ENCODE measurements around the gene NKAIN2. TPM values are rescaled to one million over a fixed set of nuclear protein-coding genes. Genes with fewer than 3 reads are reported as not detected.

The NKAIN2 gene
- total and polyA plus RNA-seq, 7 donors: under 0.01 to 4.4 (median 0.75) TPM; not detected in 1

GRCh38 chr6:124671324-124671723 is 867.7 kb downstream of the NKAIN2 start:
- Histone ChIP-seq H3K9me3 (peaks cover 0 to 7% (median 0%) of the 10 kb centered on the region in 4 donors), H3K27me3 (no peaks in the 10 kb centered on the region), H3K36me3 (no peaks in the 10 kb centered on the region), H3K27ac (no peak overlapping the region), H3K4me3 (no peak overlapping the region), H3K4me1 (no peaks in the 10 kb centered on the region)
- intact Hi-C loops (cut with DNase I): no loop called here
- TF ChIP-seq CTCF (IDR thresholded peaks at IDR 0.05) (no peak), EP300 (IDR thresholded peaks at IDR 0.05) (no peak), POLR2AphosphoS5 (IDR thresholded peaks at IDR 0.05) (no peak), POLR2A (IDR thresholded peaks at IDR 0.05) (no peak)
- DNase-seq: no peak

GRCh38 chr6:124674042-124674441 is 870.4 kb downstream of the NKAIN2 start:
- H3K27ac ChIP-seq: no peak overlapping the region
- DNase-seq: no peak

GRCh38 chr6:124676033-124676432 is 872.4 kb downstream of the NKAIN2 start:
- Histone ChIP-seq H3K27ac (no peak overlapping the region), H3K9me3 (peaks cover 0 to 23% (median 7%) of the 10 kb centered on the region in 4 donors), H3K4me3 (no peak overlapping the region), H3K4me1 (no peaks in the 10 kb centered on the region), H3K27me3 (no peaks in the 10 kb centered on the region), H3K36me3 (no peaks in the 10 kb centered on the region)
- TF ChIP-seq POLR2A (IDR thresholded peaks at IDR 0.05) (no peak), EP300 (IDR thresholded peaks at IDR 0.05) (no peak), POLR2AphosphoS5 (IDR thresholded peaks at IDR 0.05) (no peak), CTCF (IDR thresholded peaks at IDR 0.05) (no peak)
- intact Hi-C loops (cut with DNase I): no loop called here
- no peak for DNase-seq
- 89 to 91% methylated on average over 3 of the region's 3 CpGs for WGBS, 2 donors

More at GRCh38 chr6:124674042-124674441, 870.4 kb downstream of the NKAIN2 start:
- TF ChIP-seq EP300 (IDR thresholded peaks at IDR 0.05) (no peak), POLR2AphosphoS5 (IDR thresholded peaks at IDR 0.05) (no peak), CTCF (IDR thresholded peaks at IDR 0.05) (no peak), POLR2A (IDR thresholded peaks at IDR 0.05) (no peak)
- no peaks in the 10 kb centered on the region for H3K36me3 ChIP-seq
- intact Hi-C loops (cut with DNase I): no loop called here
- H3K4me1 ChIP-seq: no peaks in the 10 kb centered on the region
- 64 to 86% methylated on average over 1 of the region's 1 CpG for WGBS, 2 donors
- no peak overlapping the region for H3K4me3 ChIP-seq
- H3K27me3 ChIP-seq: no peaks in the 10 kb centered on the region
- H3K9me3 ChIP-seq: peaks cover 0 to 21% (median 5%) of the 10 kb centered on the region in 4 donors

GRCh38 chr6:124677874-124678273 is 874.2 kb downstream of the NKAIN2 start:
- no peak for DNase-seq
- Histone ChIP-seq H3K9me3 (peaks cover 0 to 23% (median 7%) of the 10 kb centered on the region in 4 donors), H3K36me3 (no peaks in the 10 kb centered on the region), H3K27me3 (no peaks in the 10 kb centered on the region), H3K4me3 (no peak overlapping the region), H3K4me1 (no peaks in the 10 kb centered on the region), H3K27ac (no peak overlapping the region)
- intact Hi-C loops (cut with DNase I): no loop called here
- 0 to 60% methylated on average over 1 of the region's 1 CpG for WGBS, 2 donors
- no peak for TF ChIP-seq POLR2AphosphoS5 (IDR thresholded peaks at IDR 0.05)
- no peak for TF ChIP-seq EP300 (IDR thresholded peaks at IDR 0.05)
- TF ChIP-seq CTCF (IDR thresholded peaks at IDR 0.05): no peak
- TF ChIP-seq POLR2A (IDR thresholded peaks at IDR 0.05): no peak

GRCh38 chr6:124679387-124679786 is 875.7 kb downstream of the NKAIN2 start:
- TF ChIP-seq POLR2A (IDR thresholded peaks at IDR 0.05) (no peak), EP300 (IDR thresholded peaks at IDR 0.05) (no peak), CTCF (IDR thresholded peaks at IDR 0.05) (no peak), POLR2AphosphoS5 (IDR thresholded peaks at IDR 0.05) (no peak)
- intact Hi-C loops (cut with DNase I): no loop called here
- peaks cover 0 to 16% (median 7%) of the 10 kb centered on the region in 4 donors for H3K9me3 ChIP-seq

More at GRCh38 chr6:124679387-124679786, 875.7 kb downstream of the NKAIN2 start:
- no peaks in the 10 kb centered on the region for H3K27me3 ChIP-seq
- H3K4me3 ChIP-seq: no peak overlapping the region
- H3K27ac ChIP-seq: no peak overlapping the region
- no peaks in the 10 kb centered on the region for H3K36me3 ChIP-seq
- 73 to 82% methylated on average over 2 of the region's 2 CpGs for WGBS, 2 donors
- H3K4me1 ChIP-seq: no peaks in the 10 kb centered on the region
- no peak for DNase-seq

All from sigmoid colon (tissue), 7 donors.